Cardiac fibroblast (primary cell): ENCODE measurements around the gene ATAD2B.
"Not testable (repeated sequence)": the region's sequence is repeated elsewhere in the genome, so short reads cannot be mapped to it uniquely, and the experiment has no call there.

Experiments used
- DNase-seq, 2 donors: peaks; one replicate each; pipeline versions ENCODE4 v3.0.0 to v3.0.0-alpha.2; 2010; ENCODE audit warnings: low read depth in 2 of 2
- H3K4me3 ChIP-seq, 2 donors: replicated peaks in 1 of 2; 1 replicate in 1 of 2; 2 replicates in 1 of 2; pipeline ENCODE4 v1.5.1; 2011; ENCODE audit warnings: low read depth in 2 of 2, low read length in 2 of 2, mild to moderate bottlenecking in 2 of 2, moderate library complexity in 1 of 2
- CTCF ChIP-seq: IDR thresholded peaks from one replicate; pipeline ENCODE4 v1.5.1; 2011; ENCODE audit warnings: low read depth, mild to moderate bottlenecking, low read length, inconsistent platforms

Gene ATAD2B

GRCh38 chr2:23926750-23927571, at the start of gene ATAD2B:
Gene ATAD2B (minus strand): TSS chr2:23927123. CDS start chr2:23926770, 353 bp downstream.
- peak; percentile 59 for TF ChIP-seq CTCF
- peak; percentile 95 to 97 for DNase-seq
- peak within 1 kb of the TSS; percentile 79 to 88 for H3K4me3 ChIP-seq

- TF ChIP-seq CTCF, result no peak
- no peak overlapping the region for H3K4me3 ChIP-seq
- no peak for DNase-seq
Measured at GRCh38 chr2:23967846-23968245, 40.9 kb upstream of the ATAD2B start.

GRCh38 chr2:23954325-23955014, 27.5 kb upstream of the ATAD2B start:
- no peak overlapping the region for H3K4me3 ChIP-seq
- peak in 1 of 2 donors; percentile 36 for DNase-seq

GRCh38 chr2:23953625-23954024, 26.7 kb upstream of the ATAD2B start:
- no peak for DNase-seq
- TF ChIP-seq CTCF, result no peak
- H3K4me3 ChIP-seq, result no peak overlapping the region

More at GRCh38 chr2:23954325-23955014, 27.5 kb upstream of the ATAD2B start:
- TF ChIP-seq CTCF, result peak; percentile 13

GRCh38 chr2:23952558-23952957, 25.6 kb upstream of the ATAD2B start:
- not testable (repeated sequence) for H3K4me3 ChIP-seq, DNase-seq

- no peak for TF ChIP-seq CTCF
- DNase-seq, result no peak
- H3K4me3 ChIP-seq, result no peak overlapping the region
Measured at GRCh38 chr2:23947350-23947749, 20.4 kb upstream of the ATAD2B start.

- DNase-seq, result no peak
- H3K4me3 ChIP-seq, result no peak overlapping the region
- TF ChIP-seq CTCF, result no peak
Measured at GRCh38 chr2:23944976-23945375, 18.1 kb upstream of the ATAD2B start.
